Activated T-cell treated with anti-CD3 and anti-CD28 coated beads for 48 hours (primary cell): Measurements from ENCODE around the gene NSDHL.
"Not testable (repeated sequence)": the region's sequence is repeated elsewhere in the genome, so short reads cannot be mapped to it uniquely, and the experiment has no call there.

ENCODE experiments used
- DNase-seq: peaks from one replicate; pipeline ENCODE4 v3.0.0-alpha.2; 2020; ENCODE audit warnings: low read depth

NSDHL gene

DNA sequence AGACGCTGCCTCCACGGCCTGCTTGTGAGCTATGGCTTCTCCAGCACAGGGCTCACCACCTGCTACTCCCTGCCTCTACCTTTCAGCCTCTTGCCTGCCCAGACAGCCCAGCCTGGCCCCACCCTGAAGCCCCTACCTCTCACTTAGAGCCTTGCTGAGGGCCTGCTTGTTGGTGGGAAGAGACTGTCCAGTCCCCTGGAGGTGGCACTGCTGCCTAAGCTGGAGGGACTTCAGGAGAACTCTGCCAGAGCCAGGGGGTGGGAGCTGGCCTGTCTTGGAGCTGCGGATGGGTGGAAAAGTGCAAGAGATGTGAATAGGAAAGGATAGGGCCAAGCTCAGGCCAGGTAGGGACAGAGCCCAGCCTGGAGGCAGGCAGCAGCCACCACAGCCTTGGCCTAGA, 64.3 kb downstream of the NSDHL start:
- DNase-seq = no peak

DNA sequence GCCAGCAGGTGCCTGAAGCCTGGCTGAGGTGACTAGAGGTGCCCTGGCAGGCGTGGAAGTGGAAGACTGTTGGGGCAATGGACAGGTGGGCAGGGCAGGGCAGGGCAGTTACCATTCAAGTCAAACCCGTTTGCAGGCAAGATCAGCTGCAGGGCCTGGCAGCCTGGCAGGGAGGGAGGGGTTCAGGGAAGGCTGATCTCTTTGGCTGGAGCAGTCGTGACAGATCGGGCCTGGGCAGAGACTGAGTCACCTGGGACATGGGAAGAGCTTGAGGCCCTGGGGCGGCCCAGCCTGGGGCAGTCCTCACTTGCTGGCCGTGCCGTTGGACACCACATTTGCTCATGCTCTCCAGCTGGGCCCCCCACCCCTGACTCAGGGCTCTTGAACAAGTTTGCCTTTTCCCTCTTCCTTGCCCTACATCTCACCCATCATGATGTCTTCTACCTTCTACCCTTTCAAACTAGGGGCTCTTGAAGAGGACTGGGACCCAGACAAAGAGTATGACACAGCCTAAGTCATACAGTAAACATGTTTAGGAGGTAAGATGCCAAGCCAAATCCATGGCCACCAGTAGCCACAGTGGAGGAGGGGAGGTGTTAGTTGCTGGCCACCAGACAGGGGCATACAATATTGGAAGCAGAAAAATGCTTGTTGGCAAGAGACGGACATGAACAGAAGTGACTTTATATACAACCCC, 65.0 kb downstream of the NSDHL start:
- DNase-seq = no peak

DNA sequence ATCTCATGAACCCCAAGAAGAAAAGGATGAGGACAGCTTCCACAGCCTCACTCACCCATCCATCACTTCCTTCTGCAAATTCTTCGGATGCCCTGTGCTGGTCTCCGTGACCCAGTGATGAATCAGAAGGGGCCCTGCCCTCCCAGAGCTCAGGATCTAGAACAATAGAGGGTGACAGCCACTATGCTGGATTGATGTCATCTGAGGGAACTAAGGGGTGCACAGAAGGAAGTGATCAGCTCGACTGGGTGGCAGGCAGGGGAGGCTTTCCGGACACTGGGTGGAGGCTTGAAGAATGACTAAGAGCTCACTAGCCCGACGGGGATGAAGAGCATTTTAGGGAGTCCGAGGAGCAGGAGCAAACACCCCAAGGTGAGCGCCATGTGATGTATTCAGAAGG, 65.6 kb downstream of the NSDHL start:
- DNase-seq = no peak

DNA sequence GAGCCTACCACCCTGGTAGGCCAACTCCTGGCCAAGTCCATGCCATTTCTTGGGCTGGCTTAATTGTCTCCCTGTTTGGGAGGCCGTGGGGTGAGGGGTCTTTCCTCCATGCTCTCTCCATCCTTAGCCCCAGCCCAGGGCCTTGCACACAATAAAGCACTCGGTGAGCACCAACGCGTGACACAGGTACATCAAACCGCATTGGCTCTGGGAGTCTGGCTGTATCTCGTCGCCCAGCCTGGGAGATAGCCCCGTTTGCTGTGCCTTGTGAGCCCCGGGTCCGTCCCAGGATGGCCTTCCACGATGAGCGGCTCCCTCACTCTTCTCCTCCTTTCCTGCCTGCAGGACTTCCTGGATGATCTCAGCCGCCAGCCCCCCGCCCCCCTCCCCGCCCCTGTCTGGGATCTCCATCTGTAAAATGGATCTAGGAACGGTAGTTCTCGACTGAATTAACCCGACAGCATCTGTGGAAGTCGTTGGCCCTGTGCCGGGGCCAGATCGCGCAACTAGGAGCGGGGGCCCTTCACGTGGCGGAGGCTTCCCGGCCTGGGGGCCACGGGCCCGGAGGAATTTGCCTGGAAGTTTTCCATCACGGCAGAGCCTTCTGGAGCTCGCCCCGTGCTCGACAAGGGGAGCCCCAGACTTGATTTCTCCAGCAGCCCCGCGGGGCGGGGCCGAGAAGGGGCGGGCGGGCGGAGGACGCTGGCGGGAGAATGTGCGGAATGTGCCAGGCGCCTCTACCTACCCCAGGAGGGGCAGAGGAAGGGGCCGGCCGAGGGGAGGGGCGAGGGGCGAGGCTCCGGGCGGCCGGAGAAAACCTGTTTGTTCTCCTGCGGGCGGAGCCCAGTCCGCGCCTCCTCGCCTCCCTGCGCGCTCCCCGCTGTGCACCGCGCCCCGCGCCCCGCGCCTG, 66.6 kb downstream of the NSDHL start, which contains the start of gene ZNF185:
TSS of gene ZNF185 (plus strand) at position 846 of the 910 bp plus-strand sequence. CDS start 16,423 bp downstream, outside the sequence.
- DNase-seq = no peak

DNA sequence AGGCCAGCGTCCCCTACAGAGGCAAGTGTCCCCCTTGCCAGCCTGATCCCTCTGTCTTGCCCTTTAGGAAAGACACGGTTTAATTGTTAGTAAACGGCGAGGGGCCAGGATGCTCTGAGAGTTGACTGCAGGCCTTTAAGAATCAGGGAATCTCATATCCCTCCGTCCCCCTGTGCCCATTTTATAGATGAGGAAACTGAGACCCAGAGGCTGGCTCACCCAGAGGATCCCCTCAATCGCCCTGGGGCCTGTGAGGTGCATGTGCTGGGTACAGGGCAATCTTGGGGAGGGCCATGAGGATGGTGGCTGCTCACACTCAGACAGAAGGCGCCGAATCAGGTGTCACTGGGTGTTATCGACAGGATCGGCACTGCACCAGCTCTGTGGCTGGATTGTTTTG, 67.6 kb downstream of the NSDHL start:
- DNase-seq = no peak

DNA sequence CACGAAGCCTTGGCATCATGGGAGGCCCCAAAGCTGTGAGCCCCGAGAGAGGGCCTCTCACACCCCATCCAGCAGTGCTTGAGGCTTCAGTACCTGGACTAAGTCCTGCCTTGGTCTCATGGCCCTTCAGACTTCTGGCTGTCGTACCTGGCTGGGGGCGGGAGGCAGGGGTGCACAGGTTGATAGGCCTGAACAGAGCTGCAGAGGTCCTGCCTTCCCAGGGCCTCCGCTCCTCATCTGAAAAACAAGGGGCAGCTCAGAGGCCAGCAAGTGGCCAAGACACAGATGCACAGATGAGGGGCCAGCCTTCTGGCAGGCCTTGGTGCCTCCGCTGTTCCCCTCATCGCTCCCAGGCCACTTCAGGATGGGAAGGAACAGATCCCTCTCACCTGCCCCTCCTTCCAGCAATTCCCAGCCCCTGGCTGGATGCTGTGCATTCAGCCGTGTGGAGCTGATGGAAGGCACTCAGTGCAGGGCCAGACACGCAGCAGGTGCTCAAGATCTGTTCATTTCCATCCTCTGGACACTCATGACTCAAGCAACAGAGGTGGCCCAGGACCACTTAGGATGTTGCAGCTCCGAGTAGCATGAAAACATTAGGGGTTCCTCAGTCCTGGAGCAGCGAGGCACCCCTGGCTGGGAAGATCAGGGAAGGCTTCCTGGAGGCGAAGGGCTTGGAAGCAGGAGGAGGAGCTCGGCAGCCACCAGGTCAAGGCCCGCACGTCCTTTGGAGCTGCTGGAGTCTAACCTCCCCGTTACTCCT, 68.4 kb downstream of the NSDHL start:
- no peak for DNase-seq

DNA sequence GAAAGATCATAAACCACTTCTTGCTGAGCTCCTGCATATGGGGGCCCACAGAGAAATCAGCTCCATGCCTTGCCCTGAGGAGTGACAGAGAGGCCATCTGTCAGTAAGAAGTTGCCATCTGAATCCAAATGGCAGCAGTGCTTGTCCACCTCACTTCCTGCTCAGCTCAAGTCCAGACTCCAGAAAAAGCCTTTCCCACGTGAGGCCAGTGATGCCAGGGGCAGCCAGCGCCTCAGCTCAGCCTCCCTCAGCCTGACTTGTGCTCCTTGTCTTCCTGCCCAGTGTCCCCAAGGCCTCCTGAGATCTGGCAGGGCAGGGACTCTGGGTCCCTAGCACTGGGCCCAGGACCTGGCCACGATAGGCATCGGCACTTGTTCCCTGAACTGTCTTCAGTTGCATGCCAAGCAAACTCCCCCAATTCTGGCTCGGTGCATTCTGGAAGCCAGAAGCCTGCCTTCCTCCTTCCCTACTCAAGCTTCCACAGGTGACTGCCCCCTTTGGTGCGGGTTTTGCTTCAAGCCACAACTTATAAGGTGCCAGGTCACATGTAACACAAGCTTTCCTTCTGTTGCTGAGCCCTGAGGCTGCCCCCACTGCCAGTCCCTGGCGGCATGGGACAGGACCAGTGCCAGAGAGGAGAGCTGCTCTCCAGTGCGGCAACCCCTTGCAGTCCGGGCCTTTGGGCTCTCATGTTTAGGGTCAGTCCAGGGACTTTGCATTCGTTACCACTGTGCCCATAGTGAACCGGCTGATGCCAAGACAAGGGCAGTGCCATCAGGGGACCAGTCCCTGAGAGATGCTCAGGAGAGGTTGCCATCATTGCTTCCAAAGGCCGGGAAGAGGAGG, 69.2 kb downstream of the NSDHL start:
- no peak for DNase-seq

DNA sequence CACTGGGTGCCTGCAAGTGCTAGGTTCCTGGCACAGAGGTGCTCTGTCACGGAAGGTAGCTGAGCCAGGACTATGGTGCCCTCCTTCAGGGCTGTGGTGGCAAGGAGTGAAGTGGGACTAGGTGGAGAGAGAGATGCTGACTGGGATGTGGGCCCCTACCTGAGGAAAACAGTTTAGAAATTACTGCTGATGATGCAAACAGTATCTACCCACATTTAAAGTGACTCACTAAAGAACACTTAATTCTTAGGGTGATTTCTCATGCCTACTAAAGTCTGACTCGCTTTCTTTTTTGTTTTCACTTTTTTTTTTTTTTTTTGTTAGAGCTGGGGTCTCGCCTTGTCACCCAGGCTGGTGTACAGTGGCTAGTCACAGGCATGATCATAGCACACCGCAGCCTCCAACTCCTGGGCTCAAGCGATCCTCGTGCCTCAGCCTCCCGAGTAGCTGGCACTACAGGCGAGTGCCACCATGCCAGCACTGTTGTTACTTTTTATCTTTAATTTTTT, 70.1 kb downstream of the NSDHL start:
- no peak for DNase-seq

DNA sequence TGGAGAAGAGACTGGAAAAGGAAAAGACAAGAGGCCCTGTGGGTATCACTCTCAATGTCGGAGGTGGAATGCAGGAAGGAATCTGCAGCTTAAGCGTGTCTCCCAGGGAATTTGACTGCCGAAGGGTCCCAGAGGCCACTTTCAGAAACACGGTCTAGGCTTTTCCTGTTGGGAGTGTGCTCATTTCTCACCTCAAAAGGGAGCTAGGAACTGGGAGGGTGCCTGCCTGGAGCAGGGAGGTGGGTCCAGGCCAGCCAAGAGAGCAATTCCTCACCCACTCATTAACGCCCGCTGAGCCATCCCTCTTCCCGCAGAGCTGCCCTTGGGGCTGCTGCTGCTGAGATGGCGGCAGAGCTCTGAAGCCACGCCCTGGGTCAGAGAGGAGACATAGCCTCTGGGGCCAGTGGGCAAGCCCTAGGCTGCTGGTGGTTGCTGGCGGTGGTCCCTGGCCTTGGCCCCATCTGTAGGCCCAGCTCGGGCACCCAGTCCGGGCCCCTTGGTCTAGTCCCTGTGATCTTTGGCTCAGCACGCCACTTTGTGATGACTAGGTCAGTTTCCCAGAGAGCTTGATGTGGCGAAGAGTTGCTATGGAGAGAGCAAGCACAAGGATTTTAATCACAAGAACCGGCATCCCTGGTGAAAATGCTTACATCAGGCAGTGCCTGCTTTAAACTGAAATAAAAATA, 71.1 kb downstream of the NSDHL start:
- DNase-seq = no peak

DNA sequence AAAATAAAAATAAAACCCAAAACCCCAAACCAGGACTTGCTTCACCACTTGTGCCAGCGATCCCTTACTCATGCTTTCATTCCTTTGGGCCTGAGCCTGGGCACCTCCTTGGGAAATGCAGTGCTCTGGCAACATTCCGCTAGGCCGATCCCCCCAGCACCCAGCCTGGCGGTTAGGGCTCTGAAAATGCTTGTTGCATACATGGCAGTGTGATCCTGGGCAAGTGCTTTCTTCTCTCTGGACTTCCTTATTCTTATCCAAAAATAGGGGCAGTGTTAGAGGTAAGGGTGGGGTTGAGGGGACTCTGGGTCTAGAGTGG, 71.6 kb downstream of the NSDHL start:
- no peak for DNase-seq

DNA sequence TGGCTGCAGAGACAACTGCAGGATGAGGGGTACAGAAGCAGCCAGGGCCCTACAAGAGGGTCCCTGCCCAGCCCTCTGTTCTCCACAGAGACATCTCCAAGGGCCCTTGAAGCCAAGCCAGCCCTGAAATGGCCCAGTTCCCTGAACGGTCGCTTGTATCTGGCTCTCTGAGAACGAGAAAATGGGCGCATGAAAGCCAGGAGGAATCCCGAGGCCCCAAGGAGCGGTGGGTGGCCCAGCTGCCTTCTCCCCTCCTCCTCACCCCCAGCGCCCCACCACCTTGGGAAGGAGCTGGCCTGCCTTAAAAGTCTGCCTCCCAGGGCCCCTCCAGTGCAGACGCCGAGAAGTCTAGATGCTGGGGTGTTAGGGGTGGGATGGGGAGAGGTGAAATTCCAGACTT, 72.7 kb downstream of the NSDHL start:
- DNase-seq = no peak

DNA sequence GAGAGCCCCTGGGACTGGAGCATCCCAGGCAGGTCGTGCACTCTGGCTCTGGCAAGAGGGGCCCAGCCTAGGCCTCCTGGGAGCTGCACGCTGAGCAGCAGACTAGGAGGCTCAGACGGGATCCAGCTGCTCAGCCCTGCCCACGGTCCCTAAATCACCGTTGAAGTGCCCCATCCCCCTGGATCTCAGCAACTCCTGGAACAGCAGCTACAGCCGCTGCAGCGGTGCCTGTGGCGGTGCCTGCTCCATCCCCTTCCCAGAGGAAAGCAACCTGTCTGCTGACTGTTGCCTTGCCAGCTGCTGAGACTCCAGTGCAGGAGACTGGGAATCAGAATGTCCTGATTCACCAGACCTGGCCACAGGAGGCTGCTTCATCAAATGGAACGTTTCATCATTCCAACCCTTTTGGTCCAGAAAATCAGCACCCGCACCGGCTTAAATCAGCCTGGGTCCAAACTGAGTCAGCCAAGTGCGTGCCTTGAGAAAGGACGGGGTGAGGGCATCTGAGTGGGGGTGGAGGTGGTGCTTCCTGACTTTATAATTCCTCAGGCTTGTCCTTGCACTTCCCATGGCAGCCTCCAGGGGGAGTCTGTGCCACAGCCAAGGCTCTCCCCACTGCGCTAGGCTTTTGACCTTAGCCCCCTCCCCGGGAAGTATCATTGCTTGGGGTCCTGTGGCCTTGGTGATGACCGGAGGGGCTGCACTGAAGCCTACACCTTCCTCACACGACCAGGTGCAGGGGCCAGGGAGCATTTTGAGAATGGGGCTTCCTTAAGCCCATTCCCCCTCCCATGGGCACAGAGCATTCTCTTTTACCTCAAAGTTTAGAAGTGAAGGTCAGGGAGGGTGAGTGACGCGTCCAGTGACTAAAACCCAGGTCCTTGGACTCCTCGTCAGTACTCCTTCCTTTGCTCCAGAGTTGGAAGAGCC, 73.6 kb downstream of the NSDHL start:
- DNase-seq = peak; percentile 29

DNA sequence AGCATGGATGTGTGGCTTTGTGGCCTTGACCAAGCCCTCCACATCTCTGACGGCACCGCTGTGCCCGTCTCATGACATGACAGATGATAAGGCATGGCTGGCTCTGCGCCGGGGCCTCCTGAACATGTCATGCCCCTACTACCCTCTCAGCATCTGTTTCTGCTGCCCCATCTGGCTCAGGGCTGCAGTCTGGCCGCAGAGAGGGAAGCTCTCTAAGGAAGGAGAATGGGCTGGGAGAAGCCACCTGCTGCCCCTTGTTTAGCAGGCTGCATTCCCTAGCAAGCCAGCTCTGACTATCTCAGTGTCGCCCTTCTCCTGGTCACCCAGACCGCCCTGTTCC, 74.2 kb downstream of the NSDHL start:
- DNase-seq = no peak

DNA sequence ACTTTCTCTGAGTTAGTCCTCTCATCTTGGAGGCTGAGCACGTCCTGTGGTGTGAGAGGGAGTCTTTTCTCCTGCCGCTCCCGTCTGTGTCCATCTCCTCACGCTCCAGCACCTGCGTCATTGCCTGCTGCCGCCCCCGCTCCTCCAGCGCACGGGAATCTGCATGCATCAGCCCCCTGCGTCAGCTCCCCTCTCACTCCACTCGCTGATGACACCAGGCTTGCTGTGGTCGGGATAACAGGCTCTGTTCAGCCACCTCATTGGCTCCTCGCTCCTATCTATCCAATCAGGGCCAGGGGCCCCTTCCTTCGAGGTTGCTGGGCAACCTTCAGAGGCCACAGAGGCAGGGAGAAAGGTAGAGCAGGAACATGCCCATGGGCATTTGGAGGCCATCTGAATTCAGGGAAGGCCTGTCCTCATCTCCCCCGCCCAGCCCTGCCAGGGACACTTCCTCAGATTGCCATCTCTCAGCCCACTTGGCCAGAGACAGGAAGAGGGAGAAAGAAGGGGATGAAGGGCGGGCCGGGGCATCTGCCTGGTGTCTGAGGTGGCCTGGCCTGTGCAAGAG, 76.3 kb downstream of the NSDHL start:
- DNase-seq = no peak

DNA sequence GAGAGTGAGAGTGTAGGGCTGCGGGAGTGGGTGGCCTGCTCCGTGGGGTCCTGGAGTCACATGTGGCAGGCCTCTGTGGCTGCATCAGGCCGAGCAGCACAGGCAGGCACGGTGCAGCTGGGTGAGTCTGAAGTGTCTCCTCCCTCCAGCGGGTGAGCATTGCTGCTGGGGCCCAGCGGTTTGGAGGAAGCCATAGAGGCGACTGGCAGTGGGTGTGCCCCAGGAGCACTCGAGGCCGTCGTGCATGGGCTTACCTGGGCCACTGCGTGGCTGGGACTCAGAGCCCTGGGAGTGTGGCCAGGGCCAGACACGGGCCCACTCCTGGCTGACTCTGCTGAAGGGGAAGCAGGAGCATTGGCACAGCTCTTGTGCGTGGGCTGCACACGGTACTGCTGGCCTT, 77.6 kb downstream of the NSDHL start:
- DNase-seq = no peak

DNA sequence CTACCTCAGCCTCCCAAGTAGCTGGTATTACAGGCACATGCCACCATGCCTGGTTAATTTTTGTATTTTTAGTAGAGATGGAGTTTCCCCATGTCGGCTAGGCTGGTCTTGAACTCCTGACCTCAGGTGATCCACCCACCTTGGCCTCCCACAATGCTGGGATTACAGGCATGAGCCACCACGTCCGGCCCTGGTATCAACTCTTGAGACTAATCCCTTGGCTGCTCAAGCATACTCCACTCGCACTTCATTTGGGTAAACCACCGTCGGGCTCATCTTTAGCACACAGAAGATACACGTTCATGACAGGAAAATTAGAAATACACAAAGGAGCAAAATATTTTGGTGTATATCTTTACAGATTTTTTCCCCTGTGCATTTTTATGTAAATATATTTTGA, 79.2 kb downstream of the NSDHL start:
- not testable (repeated sequence) for DNase-seq

DNA sequence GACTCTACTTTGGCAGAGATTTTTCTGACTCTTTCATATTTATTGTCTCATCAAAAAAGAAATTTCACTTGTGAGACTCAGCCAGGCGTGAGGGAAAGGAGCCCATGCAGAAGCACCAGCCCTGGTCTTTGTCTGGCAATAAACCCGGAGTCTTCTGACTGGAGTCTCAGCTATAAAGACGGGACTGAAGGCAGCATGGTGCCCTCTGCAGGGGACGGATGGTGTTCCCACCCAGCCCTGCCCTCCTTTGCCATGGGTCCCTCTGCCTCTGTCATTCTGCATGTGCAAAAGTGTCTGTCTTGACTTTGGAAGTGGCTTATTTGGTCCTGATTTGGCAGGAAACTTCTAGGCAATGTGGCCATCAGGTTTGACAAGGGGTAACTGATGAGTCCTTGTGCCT, 81.2 kb downstream of the NSDHL start:
- DNase-seq = no peak

DNA sequence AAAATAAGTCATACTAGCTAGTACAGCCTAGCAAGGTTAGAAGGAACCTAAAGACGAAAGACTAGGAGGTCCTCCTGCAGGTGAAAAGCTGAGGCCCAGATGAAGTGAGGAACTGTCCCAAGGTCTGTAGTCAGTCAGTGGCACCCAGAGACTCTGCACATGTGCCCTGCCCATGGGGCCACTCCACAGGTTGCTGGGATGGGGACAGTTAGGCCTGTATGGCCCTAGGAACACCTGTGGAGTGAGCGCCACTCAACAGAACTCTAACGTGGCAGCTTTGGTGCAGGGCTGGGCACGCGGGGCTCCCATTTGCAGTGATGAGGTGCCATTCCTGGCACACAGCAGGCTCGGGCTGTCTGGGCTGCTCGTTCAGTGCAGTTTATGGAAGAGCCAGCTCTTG, 81.8 kb downstream of the NSDHL start:
- DNase-seq = no peak

DNA sequence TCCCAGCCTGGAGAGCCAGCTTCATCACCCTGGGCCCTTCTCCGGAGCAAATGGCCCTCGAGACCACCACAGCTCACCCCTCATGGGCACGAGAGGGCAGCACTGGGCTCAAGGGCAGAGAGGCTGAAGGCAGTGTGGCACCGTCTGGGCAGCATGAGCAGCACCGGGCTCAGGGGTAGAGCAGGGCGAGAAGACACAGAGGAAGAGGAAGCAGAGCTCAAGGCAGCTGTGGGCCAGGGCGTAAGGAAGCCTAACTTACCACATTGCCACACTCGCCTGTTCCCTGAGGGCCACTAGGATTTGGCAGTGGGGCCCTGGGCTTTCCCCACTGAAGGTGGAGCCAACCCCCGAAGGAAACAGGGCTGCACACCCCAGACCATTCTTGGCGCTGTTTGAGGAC, 82.5 kb downstream of the NSDHL start:
- DNase-seq = no peak

DNA sequence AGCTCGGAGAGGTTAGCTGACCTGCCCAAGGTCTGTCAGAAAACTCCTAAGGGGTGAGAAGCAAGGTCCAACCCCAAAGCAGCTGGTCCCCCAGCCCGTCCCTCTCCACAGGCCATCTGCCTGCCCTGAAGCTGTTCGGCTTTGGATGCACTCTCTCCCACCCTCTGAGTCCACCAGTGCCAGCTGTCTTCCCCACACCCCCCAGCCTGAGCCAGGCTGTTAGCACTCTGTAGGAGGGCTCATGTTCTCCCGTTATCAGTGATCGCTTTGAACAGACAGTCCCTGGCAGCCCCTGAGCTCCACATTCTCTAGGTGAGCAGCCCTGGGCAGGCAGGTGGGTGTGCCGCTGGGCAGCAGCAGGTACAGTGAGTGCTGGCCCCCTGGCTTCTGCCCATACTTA, 83.0 kb downstream of the NSDHL start:
- DNase-seq = no peak
